Loucy (cell line): ENCODE measurements around the gene TRAP1.

Experiments
- CTCF ChIP-seq: fragments of 200-600 bp; sonication (generic); conservative IDR thresholded peaks from 2 replicates; pipeline ENCODE4 v1.5.1; 2014; ENCODE audit warnings: mild to moderate bottlenecking, antibody characterized with exemption, low read length
- EZH2phosphoT487 ChIP-seq: fragments of 200-600 bp; IDR thresholded peaks from 2 replicates; pipeline ENCODE4 v1.6.1; 2018; ENCODE audit warnings: antibody characterized with exemption, mild to moderate bottlenecking, moderate library complexity, borderline replicate concordance

DNA sequence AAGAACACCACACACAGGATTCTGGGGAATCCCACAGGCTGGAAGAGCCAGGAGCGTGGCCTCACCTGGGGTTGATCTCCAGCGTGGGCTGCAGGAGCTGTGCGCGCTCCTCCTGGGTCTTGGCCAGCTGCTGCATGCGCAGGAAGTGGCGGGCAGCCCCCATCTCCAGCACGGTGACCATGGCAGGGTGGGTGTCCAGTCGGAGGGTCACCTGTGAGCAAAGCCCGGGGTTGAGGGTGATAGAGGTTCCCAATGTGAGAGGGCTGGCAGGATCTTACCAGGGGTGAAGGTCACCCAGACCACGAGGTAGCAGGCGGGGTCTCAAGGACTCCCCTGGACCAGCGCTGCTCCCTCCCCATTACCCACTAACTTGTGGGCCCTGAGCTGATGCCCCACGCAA lies 55.4 kb downstream of the TRAP1 start:
- TF ChIP-seq CTCF (no peak), EZH2phosphoT487 (no peak)
